ENCODE data around the gene UCP3.

UCP3 gene

DNA sequence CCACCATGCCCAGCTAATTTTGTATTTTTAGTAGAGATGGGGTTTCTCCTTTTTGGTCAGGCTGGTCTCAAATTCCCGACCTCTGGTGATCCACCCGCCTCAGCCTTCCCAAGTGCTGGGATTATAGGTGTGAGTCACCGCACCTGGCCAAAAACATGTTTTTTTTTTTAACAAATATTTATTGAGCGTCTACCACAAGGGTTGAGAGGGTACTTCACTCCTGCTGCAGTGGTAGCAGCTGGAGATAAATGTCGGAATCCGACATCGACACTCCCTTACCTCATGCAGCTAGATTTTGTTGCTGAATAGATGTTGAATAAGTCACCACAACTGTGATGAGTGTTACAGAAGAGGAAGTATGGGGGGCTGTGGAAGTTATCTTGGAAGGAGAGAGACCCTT lies 57.1 kb downstream of the UCP3 start:
- no peak for DNase-seq

- DNase-seq: peak; percentile 25
Measured at GRCh38 chr11:73950869-73951710, 57.8 kb downstream of the UCP3 start, which contains the start of gene DNAJB13. Gene DNAJB13 (plus strand): TSS chr11:73951026. CDS start chr11:73951070, 44 bp downstream.
